Astrocyte (in vitro differentiated cells and primary cell): ENCODE measurements around the gene FANCE. TPM values are rescaled to one million over a fixed set of nuclear protein-coding genes. Genes with fewer than 3 reads are reported as not detected.
A peak's percentile ranks its signal among the peaks of the same experiment; 100 is the strongest.

Experiments used
- DNase-seq: peaks from one replicate; pipeline ENCODE4 v3.0.0-alpha.2; 2010; ENCODE audit warnings: low read depth
- FAIRE-seq: peaks from 2 replicates; lab custom pipeline; 2011; peaks lifted over from hg19 to GRCh38; lab: Jason Lieb, UNC
- H2AFZ ChIP-seq: 2 replicates; pipeline ENCODE4 v1.6.0; 2012; ENCODE audit warnings: low read depth, low read length, inconsistent platforms
- H3K27ac ChIP-seq: 2 replicates; pipeline ENCODE4 v1.5.1; 2011; ENCODE audit warnings: low read depth, low read length, inconsistent platforms
- H3K27me3 ChIP-seq: 2 replicates; pipeline ENCODE4 v1.6.0; 2011; ENCODE audit warnings: low read length, inconsistent platforms; ENCODE audit not compliant: insufficient read depth
- H3K36me3 ChIP-seq: 2 replicates; pipeline ENCODE4 v1.5.1; 2011; ENCODE audit warnings: low read length, inconsistent platforms; ENCODE audit not compliant: insufficient read depth
- H3K4me1 ChIP-seq: 2 replicates; pipeline ENCODE4 v1.5.1; 2011; ENCODE audit warnings: low read length, inconsistent platforms; ENCODE audit not compliant: insufficient read depth
- H3K4me2 ChIP-seq: 2 replicates; pipeline ENCODE4 v1.6.0; 2012; ENCODE audit warnings: low read length, inconsistent platforms
- H3K4me3 ChIP-seq: 2 replicates; pipeline ENCODE4 v1.5.1; 2011; ENCODE audit warnings: low read depth, mild to moderate bottlenecking, low read length, inconsistent platforms; ENCODE audit not compliant: insufficient read depth
- H3K79me2 ChIP-seq: 2 replicates; pipeline ENCODE4 v1.6.0; 2012; ENCODE audit warnings: mild to moderate bottlenecking, low read length, inconsistent platforms; ENCODE audit not compliant: insufficient read depth
- H3K9ac ChIP-seq: 2 replicates; pipeline ENCODE4 v1.6.0; 2012; ENCODE audit warnings: mild to moderate bottlenecking, low read length, inconsistent platforms
- H3K9me3 ChIP-seq: 2 replicates; pipeline ENCODE4 v1.5.1; 2012; ENCODE audit warnings: low read depth, mild to moderate bottlenecking, low read length, inconsistent platforms; ENCODE audit not compliant: insufficient read depth
- H4K20me1 ChIP-seq: 2 replicates; pipeline ENCODE4 v1.6.0; 2012; ENCODE audit warnings: low read length, inconsistent platforms; ENCODE audit not compliant: insufficient read depth
- H3K27ac Mint-ChIP-seq: one replicate; pipeline ENCODE4 v1.8.0; 2021; ENCODE audit warnings: mild to moderate bottlenecking, mixed read lengths; ENCODE audit not compliant: unreplicated experiment
- H3K27me3 Mint-ChIP-seq: one replicate; pipeline ENCODE4 v1.8.0; 2021; ENCODE audit warnings: low read depth, mixed read lengths; ENCODE audit not compliant: unreplicated experiment
- H3K36me3 Mint-ChIP-seq: one replicate; pipeline ENCODE4 v1.8.0; 2021; ENCODE audit warnings: low read depth, mixed read lengths; ENCODE audit not compliant: unreplicated experiment
- H3K4me1 Mint-ChIP-seq: one replicate; pipeline ENCODE4 v1.8.0; 2021; ENCODE audit warnings: low read depth, mixed read lengths; ENCODE audit not compliant: unreplicated experiment
- H3K4me3 Mint-ChIP-seq: one replicate; pipeline ENCODE4 v1.8.0; 2021; ENCODE audit warnings: mild to moderate bottlenecking, moderate library complexity, mixed read lengths; ENCODE audit not compliant: unreplicated experiment
- H3K9me3 Mint-ChIP-seq: one replicate; pipeline ENCODE4 v1.8.0; 2021; ENCODE audit warnings: mild to moderate bottlenecking, mixed read lengths; ENCODE audit not compliant: unreplicated experiment
- EZH2 ChIP-seq: IDR thresholded peaks from 2 replicates; pipeline ENCODE4 v1.6.1; 2012; ENCODE audit warnings: mild to moderate bottlenecking, low read length, inconsistent platforms; ENCODE audit not compliant: insufficient read depth
- total RNA-seq: library from RNA; stranded (reverse); gene quantifications from 2 replicates; pipeline ENCODE4 v1.2.1, GENCODE V29; 2021
- TF ChIP-seq, protein P1 (sequence below): IDR thresholded peaks from 2 replicates; pipeline ENCODE4 v1.5.1; 2011; ENCODE audit warnings: low read depth, mild to moderate bottlenecking, inconsistent platforms, low read length, moderate library complexity; ENCODE audit not compliant: insufficient read depth

FANCE gene
- total RNA-seq, 1 donor from 2014 or later = 2.9 TPM

DNA sequence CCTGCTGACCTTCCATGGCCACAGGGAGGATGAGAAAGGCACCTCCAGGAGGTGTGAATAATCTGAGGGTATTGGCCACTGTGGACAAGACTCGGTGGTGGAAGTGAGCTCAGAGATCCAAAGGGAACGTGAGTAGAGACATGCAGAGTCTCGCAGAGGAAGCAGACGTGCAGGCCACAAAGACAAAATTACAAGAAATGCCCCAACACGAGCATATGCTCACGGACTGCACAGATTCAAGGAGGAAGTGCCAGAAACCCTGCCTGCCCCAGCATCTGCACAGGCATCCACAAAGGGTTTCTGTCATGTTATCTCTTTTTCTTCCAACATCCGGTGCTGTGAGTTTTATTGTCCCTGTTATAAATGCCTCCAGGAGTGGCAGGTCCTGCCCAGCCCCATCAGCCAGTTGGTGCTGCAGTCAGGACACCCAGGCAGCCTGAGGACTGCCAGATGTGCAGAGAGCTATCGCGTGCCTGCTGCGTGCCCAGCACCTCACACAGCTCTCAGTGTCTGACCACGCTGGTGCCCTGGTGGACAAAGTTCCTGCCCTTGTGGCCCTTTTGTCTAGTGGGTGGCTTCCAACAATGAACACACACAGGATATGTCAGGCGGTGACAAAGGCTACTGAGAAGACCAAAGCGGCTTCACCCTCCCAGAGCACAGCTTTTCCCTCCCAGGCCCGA is 34.0 kb upstream of the FANCE start:
- Histone ChIP-seq H3K4me2 (no peak overlapping the region), H2AFZ (no peak overlapping the region), H3K27ac (no peak overlapping the region), H4K20me1 (peaks cover 10% of the 10 kb centered on the region), H3K27me3 (no peaks in the 10 kb centered on the region), H3K36me3 (peaks cover 12% of the 10 kb centered on the region), H3K9ac (no peak overlapping the region), H3K9me3 (no peaks in the 10 kb centered on the region), H3K4me1 (peaks cover 12% of the 10 kb centered on the region), H3K79me2 (peaks cover 8% of the 10 kb centered on the region), H3K4me3 (no peak overlapping the region)
- Mint-ChIP-seq H3K36me3 (peaks cover 12% of the 10 kb centered on the region), H3K27me3 (no peaks in the 10 kb centered on the region), H3K4me1 (peaks cover 11% of the 10 kb centered on the region), H3K4me3 (no peak overlapping the region), H3K27ac (no peak overlapping the region), H3K9me3 (peaks cover 1% of the 10 kb centered on the region)
- DNase-seq = no peak
- FAIRE-seq = no peak
- TF ChIP-seq, protein P1, sequence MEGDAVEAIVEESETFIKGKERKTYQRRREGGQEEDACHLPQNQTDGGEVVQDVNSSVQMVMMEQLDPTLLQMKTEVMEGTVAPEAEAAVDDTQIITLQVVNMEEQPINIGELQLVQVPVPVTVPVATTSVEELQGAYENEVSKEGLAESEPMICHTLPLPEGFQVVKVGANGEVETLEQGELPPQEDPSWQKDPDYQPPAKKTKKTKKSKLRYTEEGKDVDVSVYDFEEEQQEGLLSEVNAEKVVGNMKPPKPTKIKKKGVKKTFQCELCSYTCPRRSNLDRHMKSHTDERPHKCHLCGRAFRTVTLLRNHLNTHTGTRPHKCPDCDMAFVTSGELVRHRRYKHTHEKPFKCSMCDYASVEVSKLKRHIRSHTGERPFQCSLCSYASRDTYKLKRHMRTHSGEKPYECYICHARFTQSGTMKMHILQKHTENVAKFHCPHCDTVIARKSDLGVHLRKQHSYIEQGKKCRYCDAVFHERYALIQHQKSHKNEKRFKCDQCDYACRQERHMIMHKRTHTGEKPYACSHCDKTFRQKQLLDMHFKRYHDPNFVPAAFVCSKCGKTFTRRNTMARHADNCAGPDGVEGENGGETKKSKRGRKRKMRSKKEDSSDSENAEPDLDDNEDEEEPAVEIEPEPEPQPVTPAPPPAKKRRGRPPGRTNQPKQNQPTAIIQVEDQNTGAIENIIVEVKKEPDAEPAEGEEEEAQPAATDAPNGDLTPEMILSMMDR = no peak
- no peak for TF ChIP-seq EZH2

DNA sequence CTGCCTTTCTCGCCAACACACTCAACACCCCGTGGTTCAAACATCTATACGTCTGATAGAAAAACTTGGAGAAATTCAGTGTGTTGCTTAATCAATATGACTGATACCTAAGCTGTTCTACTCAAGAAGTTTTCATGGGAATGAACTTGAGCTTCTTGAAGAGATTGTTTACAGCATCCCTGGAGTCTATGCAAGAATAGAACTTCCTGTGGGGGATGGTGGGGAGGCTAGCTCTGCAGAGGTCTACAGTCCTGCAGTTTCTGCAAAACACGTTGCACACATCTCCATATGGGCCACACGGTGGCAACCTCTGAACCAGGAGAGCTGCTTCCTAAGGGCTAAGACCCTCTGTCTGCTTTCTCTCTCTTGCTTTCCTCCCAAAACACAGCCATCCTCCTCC is 32.7 kb upstream of the FANCE start:
- H3K27me3 ChIP-seq = no peaks in the 10 kb centered on the region
- peaks cover 10% of the 10 kb centered on the region for H3K36me3 ChIP-seq
- H3K27ac ChIP-seq = no peak overlapping the region
- no peaks in the 10 kb centered on the region for H3K9me3 ChIP-seq
- peaks cover 11% of the 10 kb centered on the region for H3K4me1 Mint-ChIP-seq
- H3K4me3 Mint-ChIP-seq = no peak overlapping the region
- H4K20me1 ChIP-seq = peaks cover 10% of the 10 kb centered on the region
- peak overlapping the region; percentile 10 for H3K4me2 ChIP-seq
- H3K4me3 ChIP-seq = no peak overlapping the region
- peaks cover 8% of the 10 kb centered on the region for H3K79me2 ChIP-seq
- TF ChIP-seq, protein P1 = peak; percentile 29
- TF ChIP-seq EZH2 = no peak
- no peak overlapping the region for H3K27ac Mint-ChIP-seq
- peak; percentile 14 for DNase-seq
- H3K9ac ChIP-seq = no peak overlapping the region
- peaks cover 1% of the 10 kb centered on the region for H3K9me3 Mint-ChIP-seq
- peaks cover 10% of the 10 kb centered on the region for H3K36me3 Mint-ChIP-seq
- no peak for FAIRE-seq
- H3K4me1 ChIP-seq = peaks cover 13% of the 10 kb centered on the region
- no peak overlapping the region for H2AFZ ChIP-seq
- no peaks in the 10 kb centered on the region for H3K27me3 Mint-ChIP-seq

DNA sequence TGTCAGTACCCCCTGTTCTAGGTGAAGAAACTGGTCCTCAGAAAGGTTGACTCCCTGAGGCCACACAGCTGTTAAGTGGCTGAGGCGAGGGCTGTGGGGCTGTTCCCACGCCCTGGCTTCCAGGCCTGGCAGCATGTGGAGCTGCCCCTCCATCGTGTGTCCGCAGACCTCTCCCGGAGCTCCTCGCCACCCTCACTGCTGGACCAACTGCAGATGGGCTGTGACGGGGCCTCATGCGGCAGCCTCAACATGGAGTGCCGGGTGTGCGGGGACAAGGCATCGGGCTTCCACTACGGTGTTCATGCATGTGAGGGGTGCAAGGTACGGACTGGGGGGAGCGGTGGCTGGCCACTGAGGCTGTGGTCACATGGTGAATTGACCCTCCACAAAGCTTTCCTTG is 32.2 kb upstream of the FANCE start:
- no peaks in the 10 kb centered on the region for H3K27me3 Mint-ChIP-seq

More for the DNA sequence above, 32.2 kb upstream of the FANCE start:
- Mint-ChIP-seq H3K27ac (no peak overlapping the region), H3K4me3 (no peak overlapping the region), H3K4me1 (peaks cover 11% of the 10 kb centered on the region), H3K36me3 (peaks cover 10% of the 10 kb centered on the region), H3K9me3 (peaks cover 1% of the 10 kb centered on the region)
- peak overlapping the region; percentile 10 for H3K4me2 ChIP-seq
- no peak overlapping the region for H3K9ac ChIP-seq
- FAIRE-seq (no peak), DNase-seq (no peak)
- no peak overlapping the region for H3K27ac ChIP-seq
- no peak for TF ChIP-seq EZH2
- TF ChIP-seq, protein P1 = no peak
- H3K27me3 ChIP-seq = no peaks in the 10 kb centered on the region
- no peaks in the 10 kb centered on the region for H3K9me3 ChIP-seq
- no peak overlapping the region for H2AFZ ChIP-seq
- H3K36me3 ChIP-seq = peaks cover 14% of the 10 kb centered on the region
- peaks cover 6% of the 10 kb centered on the region for H4K20me1 ChIP-seq
- H3K4me1 ChIP-seq = peaks cover 14% of the 10 kb centered on the region
- H3K79me2 ChIP-seq = peaks cover 8% of the 10 kb centered on the region
- no peak overlapping the region for H3K4me3 ChIP-seq
